HG02571 (cell line): ENCODE data around the gene FHIP2A.
"Not testable (repeated sequence)": the region's sequence is repeated elsewhere in the genome, so short reads cannot be mapped to it uniquely, and the experiment has no call there.

ENCODE experiments used
- ATAC-seq: cut with Tn5 transposase; IDR thresholded peaks from one replicate; pipeline ENCODE4 v1.9.1; 2021; ENCODE audit warnings: mild to moderate bottlenecking, moderate library complexity; ENCODE audit not compliant: unreplicated experiment

Gene FHIP2A

DNA sequence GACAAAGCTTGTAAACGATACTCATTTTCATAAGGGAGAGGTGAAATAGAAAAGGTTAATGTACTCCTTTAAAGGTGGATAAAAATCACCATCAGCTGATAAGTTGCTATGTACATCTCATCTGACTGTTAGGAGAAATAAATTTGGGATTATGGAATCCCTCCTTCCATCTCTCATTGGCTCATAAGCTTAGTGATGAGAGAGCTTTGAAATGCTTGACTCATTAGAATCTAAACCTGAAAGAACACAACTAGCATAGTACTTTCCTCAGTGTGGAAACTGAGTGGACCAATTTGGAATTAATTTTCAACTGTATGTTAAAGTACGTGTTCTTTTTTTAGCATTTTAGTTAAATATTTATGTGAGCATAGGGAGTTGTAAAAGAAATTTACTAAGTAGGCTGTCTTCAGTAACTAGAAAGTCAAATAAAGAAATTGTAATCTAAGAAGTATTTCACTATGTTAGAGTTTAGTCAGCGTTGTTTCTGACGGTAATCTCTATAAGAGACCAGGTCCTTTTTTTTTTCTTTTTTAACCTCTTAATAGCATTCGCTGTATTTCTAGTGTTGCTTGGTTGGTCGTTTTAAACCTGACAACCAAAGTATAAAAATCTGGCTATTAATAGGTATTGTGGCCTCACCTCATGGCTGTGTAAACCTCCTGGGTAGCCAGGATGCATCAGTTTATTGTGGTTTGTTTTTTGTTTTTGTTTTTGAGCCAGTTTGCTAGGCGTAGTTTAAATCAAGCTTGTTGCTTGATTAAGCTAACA lies 34.4 kb downstream of the FHIP2A start:
- ATAC-seq: no peak

DNA sequence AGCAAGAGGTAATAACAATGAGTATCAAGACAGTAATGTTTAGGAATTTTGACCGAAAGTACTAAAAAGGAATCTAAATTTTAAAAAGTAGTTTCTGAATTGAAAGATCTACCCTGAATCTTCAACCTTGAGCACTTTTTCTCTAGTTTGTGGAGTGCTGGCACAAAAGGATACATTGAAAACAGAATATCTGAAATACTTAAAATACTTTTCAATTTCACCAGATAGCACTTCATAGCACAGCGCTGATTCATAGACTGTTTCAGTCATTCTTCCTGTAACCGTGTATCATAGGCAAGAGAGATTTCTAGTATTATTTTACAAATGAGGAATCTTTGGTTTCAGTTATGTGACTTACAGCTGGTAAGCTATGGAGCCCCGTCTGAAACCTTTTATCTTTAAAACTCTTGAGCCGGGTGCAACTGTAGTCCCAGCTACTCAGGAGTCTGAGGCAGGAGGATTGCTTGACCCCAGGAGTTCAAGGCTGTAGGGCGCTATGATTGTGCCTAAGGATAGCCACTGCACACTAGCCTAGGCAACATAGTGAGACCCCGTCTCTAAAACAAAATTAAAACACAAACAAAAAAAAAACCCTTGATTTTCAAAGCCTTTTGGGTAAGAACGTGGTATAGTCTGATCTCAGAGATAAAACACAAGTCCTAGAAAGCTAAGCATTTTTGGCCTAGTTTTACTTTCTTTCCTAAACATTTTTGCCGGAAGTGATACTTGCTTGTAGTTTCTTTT lies 35.1 kb downstream of the FHIP2A start:
- no peak for ATAC-seq

- ATAC-seq: not testable (repeated sequence)
These were observed 35.6 kb downstream of the FHIP2A start for GRCh38 chr10:114857288-114857565.

DNA sequence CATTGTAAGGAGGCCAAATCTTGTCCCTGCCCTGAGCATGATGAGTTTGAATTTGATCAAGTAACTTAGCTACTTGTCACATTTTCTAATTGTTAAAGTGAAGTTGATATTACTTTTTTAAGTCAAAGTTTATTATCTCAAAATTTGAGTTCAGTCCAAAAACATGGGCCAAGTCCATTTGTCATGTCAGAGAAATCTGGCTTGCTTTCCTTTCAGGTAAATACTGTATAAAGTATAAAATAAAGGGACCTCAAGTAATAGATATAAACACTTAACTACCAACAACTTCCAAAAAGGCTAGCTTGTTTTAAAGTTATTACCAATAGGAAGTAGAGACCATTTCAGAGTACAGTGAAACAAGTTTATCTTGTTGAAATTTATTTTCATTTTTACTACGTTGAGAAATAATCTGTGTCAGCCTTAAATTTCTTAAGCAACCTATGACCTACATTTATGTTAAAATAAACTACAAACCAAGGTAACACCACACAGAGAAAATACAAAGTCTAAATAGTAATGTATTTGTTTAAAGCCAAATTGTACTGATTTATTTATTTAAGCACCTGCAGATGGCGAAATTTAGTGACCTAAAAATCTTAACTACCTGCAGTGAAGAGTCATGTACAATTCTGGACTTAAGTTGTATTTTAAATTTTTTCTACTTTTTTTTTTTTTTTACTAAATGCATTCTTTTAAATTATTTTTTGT lies 36.5 kb downstream of the FHIP2A start:
- ATAC-seq: no peak

GRCh38 chr10:114859222-114859621 lies 37.6 kb downstream of the FHIP2A start:
- no peak for ATAC-seq

DNA sequence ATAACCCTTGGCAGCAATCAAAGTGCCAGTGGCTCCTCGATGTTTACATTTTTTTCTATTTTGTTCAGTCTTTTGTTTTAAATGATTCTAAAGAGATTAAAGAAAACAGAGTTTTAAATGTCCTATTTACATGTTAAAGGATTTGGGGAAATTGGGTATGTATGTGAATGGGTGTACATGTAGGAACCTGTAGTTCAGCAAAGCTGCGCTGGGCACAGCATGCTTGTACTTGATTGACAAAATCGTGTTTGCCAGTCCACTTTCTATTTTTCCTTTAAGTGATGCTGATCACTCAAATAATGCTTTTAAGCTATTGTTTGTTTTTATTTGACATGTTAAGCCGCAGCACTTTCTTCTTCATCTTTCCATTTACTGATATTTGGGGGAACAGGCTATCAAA lies 40.9 kb downstream of the FHIP2A start:
- ATAC-seq: no peak

- ATAC-seq: no peak
These were observed 45.8 kb downstream of the FHIP2A start for GRCh38 chr10:114867365-114867764.

DNA sequence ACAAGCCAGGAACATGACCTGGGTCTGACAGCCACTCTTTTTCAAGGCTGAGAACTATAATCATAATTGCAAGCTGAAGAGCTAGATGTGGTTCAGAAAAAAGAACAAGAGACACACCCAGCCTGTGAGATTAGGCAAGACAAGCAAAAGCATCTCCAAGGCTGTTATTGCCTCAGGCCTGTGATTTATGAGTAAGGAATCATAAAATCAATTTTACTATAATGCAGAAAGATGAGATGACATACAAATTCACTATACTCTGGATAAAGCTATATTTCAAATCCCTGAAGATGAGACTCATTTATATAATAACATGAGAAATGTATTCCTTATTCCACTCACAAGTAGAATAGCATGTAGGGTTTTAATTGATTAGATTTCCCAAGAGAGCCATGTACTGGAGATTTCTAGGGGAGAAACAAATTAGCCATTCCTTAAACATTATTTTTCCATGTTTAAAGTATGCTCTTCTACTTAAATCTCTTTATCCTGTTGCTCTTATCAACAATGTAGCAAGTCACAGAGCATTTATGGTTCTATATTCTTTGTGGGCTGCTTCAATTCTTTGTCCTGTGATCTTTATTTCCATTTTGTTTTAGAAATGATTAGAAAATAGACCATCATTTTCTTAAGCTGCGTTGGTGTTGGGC lies 47.4 kb downstream of the FHIP2A start:
- ATAC-seq: no peak

GRCh38 chr10:114869520-114869892 lies 47.9 kb downstream of the FHIP2A start:
- ATAC-seq: no peak

DNA sequence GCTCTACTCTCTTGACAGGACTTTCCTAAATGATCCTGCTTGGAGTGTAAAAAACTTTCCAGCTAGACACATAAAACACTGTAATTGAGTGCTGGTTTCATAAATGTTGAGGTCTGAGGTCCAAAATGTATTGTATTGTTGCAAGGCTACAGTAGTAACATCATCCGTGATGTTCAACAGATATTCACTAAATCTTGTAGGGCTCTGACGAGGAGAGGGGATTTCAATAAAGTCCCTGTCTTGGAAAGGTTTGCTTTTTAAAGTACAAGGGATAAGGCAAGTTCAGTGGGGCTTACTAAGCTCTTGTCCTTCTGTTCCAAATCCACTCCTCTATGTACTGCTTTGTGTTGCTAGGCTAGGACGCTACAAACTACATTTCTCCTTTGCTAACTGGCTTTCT lies 48.9 kb downstream of the FHIP2A start:
- no peak for ATAC-seq

- ATAC-seq: no peak
These were observed 49.8 kb downstream of the FHIP2A start for GRCh38 chr10:114871379-114871778.
